ENCODE results near the gene GRIA3. TPM values are rescaled to one million over a fixed set of nuclear protein-coding genes. Genes with fewer than 3 reads are reported as not detected.

Gene GRIA3
- total RNA-seq, 1 experiment from 2014 or later, result 3.8 TPM

GRCh38 chrX:123236859-123237258, 52.8 kb downstream of the GRIA3 start (continued):
- no peak for TF ChIP-seq ZNF425 (CRISPR knock-in tag; conservative IDR thresholded peaks at IDR 0.05)
- TF ChIP-seq E2F5 (CRISPR knock-in tag; IDR thresholded peaks at IDR 0.05), result no peak
- no peak for TF ChIP-seq E2F4 (CRISPR knock-in tag; IDR thresholded peaks at IDR 0.05; ENCODE audit: borderline replicate concordance, low read depth)
- TF ChIP-seq PRDM15 (CRISPR knock-in tag; IDR thresholded peaks at IDR 0.05), result no peak

- Mint-ChIP-seq H3K27me3 (ENCODE audit: low read depth) (peaks cover 70% of the 10 kb centered on the region), H3K27ac (no peak overlapping the region), H3K4me3 (no peak overlapping the region), H3K36me3 (no peaks in the 10 kb centered on the region), H3K9me3 (no peaks in the 10 kb centered on the region), H3K4me1 (peaks cover 27% of the 10 kb centered on the region)
- POLR2A ChIA-PET, result no interaction called here
- ATAC-seq, result no peak
- no peak for DNase-seq (ENCODE audit: low spot score)
- CTCF ChIA-PET, result no interaction called here
- no peak for TF ChIP-seq ZNF281 (CRISPR knock-in tag; IDR thresholded peaks at IDR 0.05)
- TF ChIP-seq ZMAT4 (CRISPR knock-in tag; IDR thresholded peaks at IDR 0.05), result no peak
- no peak for TF ChIP-seq MAX (CRISPR knock-in tag; IDR thresholded peaks at IDR 0.05)
- no peak for TF ChIP-seq ELF4 (CRISPR knock-in tag; IDR thresholded peaks at IDR 0.05; ENCODE audit: low read depth)
- no peak for TF ChIP-seq ZNF317 (CRISPR knock-in tag; IDR thresholded peaks at IDR 0.05; ENCODE audit: borderline replicate concordance, low read depth)
- TF ChIP-seq GABPB1 (CRISPR knock-in tag; IDR thresholded peaks at IDR 0.05), result no peak
- no peak for TF ChIP-seq CTCF (IDR thresholded peaks at IDR 0.05)
- TF ChIP-seq ZNF219 (CRISPR knock-in tag; IDR thresholded peaks at IDR 0.05; ENCODE audit: borderline replicate concordance), result no peak
- TF ChIP-seq ATF6 (CRISPR knock-in tag; IDR thresholded peaks at IDR 0.05), result no peak
- TF ChIP-seq FOXJ3 (CRISPR knock-in tag; IDR thresholded peaks at IDR 0.05; ENCODE audit: borderline replicate concordance), result no peak
- no peak for TF ChIP-seq ZNF532 (CRISPR knock-in tag; IDR thresholded peaks at IDR 0.05; ENCODE audit: borderline replicate concordance)
Observed at GRCh38 chrX:123237271-123237670, 53.2 kb downstream of the GRIA3 start.
